Parathyroid adenoma (tissue), 2 donors: ENCODE results near the gene ZNF273.
A peak's percentile ranks its signal among the peaks of the same experiment; 100 is the strongest.
"Not testable (repeated sequence)": the region's sequence is repeated elsewhere in the genome, so short reads cannot be mapped to it uniquely, and the experiment has no call there.

ENCODE experiments used
- H2AFZ ChIP-seq: fragments of 300-600 bp; sonication (generic); one replicate; pipeline ENCODE4 v1.7.0; 2017; ENCODE audit warnings: antibody characterized with exemption, mild to moderate bottlenecking
- H3K27ac ChIP-seq: fragments of 300-600 bp; sonication (generic); one replicate; pipeline ENCODE4 v1.7.0; 2017
- H3K27me3 ChIP-seq: fragments of 300-600 bp; sonication (generic); one replicate; pipeline ENCODE4 v1.7.0; 2017; ENCODE audit warnings: low read length; ENCODE audit not compliant: control insufficient read depth, insufficient read depth
- H3K36me3 ChIP-seq: fragments of 300-600 bp; sonication (generic); one replicate; pipeline ENCODE4 v1.7.0; 2017; ENCODE audit warnings: low read length; ENCODE audit not compliant: control insufficient read depth, insufficient read depth
- H3K4me1 ChIP-seq: fragments of 300-600 bp; sonication (generic); one replicate; pipeline ENCODE4 v1.7.0; 2017; ENCODE audit warnings: control low read depth
- H3K4me2 ChIP-seq: fragments of 300-600 bp; sonication (generic); one replicate; pipeline ENCODE4 v1.7.0; 2017; ENCODE audit warnings: low read length
- H3K4me3 ChIP-seq: fragments of 300-600 bp; sonication (generic); one replicate; pipeline ENCODE4 v1.7.0; 2017; ENCODE audit warnings: low read depth, low read length
- H3K79me2 ChIP-seq: fragments of 300-600 bp; sonication (generic); one replicate; pipeline ENCODE4 v1.7.0; 2017; ENCODE audit warnings: control low read depth
- H3K9ac ChIP-seq: fragments of 300-600 bp; sonication (generic); one replicate; pipeline ENCODE4 v1.7.0; 2017; ENCODE audit warnings: mild to moderate bottlenecking
- H3K9me3 ChIP-seq: fragments of 300-600 bp; sonication (generic); one replicate; pipeline ENCODE4 v1.7.0; 2017; ENCODE audit warnings: low read length; ENCODE audit not compliant: control insufficient read depth
- TF ChIP-seq, protein P1 (sequence below): fragments of 300-600 bp; sonication (generic); IDR thresholded peaks from one replicate; pipeline ENCODE4 v1.7.0; 2017; ENCODE audit warnings: antibody characterized with exemption, mild to moderate bottlenecking
- donor health status: primary hyperparathyroidism.

The ZNF273 gene

DNA sequence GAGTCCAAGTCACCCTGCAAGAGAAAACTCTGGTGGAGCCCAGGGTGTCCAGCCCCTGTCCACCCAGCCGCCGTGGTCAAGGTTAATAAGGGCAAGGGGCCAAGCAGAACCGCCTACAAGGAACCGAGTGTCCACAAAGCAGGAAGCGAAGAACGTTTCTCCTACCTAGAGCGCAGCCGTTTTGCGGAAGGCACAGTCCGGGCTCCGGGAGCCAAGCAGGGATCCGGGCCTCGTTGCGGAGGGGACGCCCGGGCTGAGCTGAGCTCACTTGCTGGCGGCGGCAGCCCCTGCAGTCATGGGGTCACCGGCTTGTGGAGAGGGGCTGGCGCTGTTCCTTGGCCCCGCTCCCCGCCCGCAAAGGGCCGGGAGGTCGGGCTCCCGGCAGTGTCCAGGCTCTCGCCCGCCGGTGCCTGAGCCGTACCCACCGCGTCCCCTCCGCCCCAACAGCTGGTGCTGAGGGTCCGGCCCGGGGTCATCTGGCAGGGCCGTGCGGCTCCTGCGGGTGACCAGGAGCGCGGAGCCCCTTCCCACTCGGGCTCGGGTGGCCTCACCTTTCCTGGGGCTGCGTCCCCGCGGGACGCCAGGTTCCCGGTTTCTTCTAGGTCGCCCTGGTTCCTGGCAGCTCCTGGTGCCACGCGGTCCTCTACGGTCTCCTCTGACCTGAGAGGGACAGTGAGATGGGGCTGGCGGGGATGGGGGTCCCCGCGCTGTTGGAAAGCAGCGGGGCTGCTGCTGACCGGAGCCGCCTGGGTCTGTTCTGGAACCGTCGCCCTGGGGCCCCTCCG lies 14.0 kb upstream of the ZNF273 start:
- TF ChIP-seq, protein P1, sequence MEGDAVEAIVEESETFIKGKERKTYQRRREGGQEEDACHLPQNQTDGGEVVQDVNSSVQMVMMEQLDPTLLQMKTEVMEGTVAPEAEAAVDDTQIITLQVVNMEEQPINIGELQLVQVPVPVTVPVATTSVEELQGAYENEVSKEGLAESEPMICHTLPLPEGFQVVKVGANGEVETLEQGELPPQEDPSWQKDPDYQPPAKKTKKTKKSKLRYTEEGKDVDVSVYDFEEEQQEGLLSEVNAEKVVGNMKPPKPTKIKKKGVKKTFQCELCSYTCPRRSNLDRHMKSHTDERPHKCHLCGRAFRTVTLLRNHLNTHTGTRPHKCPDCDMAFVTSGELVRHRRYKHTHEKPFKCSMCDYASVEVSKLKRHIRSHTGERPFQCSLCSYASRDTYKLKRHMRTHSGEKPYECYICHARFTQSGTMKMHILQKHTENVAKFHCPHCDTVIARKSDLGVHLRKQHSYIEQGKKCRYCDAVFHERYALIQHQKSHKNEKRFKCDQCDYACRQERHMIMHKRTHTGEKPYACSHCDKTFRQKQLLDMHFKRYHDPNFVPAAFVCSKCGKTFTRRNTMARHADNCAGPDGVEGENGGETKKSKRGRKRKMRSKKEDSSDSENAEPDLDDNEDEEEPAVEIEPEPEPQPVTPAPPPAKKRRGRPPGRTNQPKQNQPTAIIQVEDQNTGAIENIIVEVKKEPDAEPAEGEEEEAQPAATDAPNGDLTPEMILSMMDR: no peak
- Histone ChIP-seq H3K4me3 (peak overlapping the region; percentile 50), H3K4me1 (no peaks in the 10 kb centered on the region), H2AFZ (peak overlapping the region; percentile 70), H3K79me2 (no peaks in the 10 kb centered on the region), H3K4me2 (peak overlapping the region; percentile 71), H3K36me3 (no peaks in the 10 kb centered on the region), H3K9me3 (no peaks in the 10 kb centered on the region), H3K27ac (no peak overlapping the region), H3K9ac (no peak overlapping the region), H3K27me3 (no peaks in the 10 kb centered on the region)

GRCh38 chr7:64889686-64890162 lies 13.3 kb upstream of the ZNF273 start:
- TF ChIP-seq, protein P1: no peak
- Histone ChIP-seq H3K79me2 (no peaks in the 10 kb centered on the region), H3K4me3 (no peak overlapping the region), H3K27me3 (no peaks in the 10 kb centered on the region), H3K9ac (no peak overlapping the region), H3K27ac (no peak overlapping the region), H3K4me2 (peak overlapping the region; percentile 71), H3K4me1 (no peaks in the 10 kb centered on the region), H2AFZ (peak overlapping the region; percentile 70), H3K9me3 (no peaks in the 10 kb centered on the region), H3K36me3 (no peaks in the 10 kb centered on the region)

GRCh38 chr7:64890273-64890672 lies 12.8 kb upstream of the ZNF273 start:
- not testable (repeated sequence) for H2AFZ ChIP-seq, H3K4me1 ChIP-seq, H3K9ac ChIP-seq, H3K9me3 ChIP-seq, H3K4me3 ChIP-seq, H3K79me2 ChIP-seq, H3K36me3 ChIP-seq, H3K27me3 ChIP-seq, H3K4me2 ChIP-seq, H3K27ac ChIP-seq

DNA sequence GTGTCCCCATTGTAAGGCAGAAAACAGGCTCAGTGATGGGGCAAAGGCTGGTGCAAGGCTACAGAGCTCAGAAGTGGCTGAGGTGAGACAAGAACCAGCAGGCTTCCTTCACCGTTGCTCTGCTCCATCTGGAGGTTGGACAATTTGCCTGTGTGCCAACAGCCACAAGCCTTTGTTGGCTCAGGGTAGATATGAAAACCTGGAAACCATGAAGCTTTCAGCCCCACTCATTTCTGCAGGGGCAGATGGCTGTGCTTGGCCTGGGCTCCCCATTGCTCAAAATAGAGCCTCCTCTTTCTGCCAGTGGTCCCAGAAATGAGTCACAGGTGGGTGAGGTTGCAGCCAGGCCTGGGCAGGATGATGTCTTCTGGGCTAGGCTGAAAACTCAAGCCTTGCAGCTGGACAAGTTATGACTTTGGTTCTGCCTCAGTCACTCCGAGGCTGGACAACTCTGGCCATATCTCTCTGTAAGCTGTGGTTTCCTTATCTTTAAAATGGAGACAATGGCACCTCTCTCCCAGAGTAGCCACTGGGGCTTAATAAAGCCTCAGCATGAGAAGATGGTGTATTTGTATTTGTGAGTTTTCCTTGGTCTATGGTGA lies 12.2 kb upstream of the ZNF273 start:
- Histone ChIP-seq H3K4me3 (no peak overlapping the region), H3K4me2 (no peak overlapping the region), H3K79me2 (no peaks in the 10 kb centered on the region), H3K4me1 (no peaks in the 10 kb centered on the region), H2AFZ (no peak overlapping the region), H3K36me3 (no peaks in the 10 kb centered on the region), H3K27me3 (no peaks in the 10 kb centered on the region), H3K9me3 (no peaks in the 10 kb centered on the region), H3K27ac (no peak overlapping the region), H3K9ac (no peak overlapping the region)
- TF ChIP-seq, protein P1: no peak

- H3K4me2 ChIP-seq, H3K4me3 ChIP-seq, H3K36me3 ChIP-seq, H3K9ac ChIP-seq, H3K27ac ChIP-seq, H2AFZ ChIP-seq, H3K9me3 ChIP-seq, H3K4me1 ChIP-seq, H3K79me2 ChIP-seq, H3K27me3 ChIP-seq: not testable (repeated sequence)
These were observed 11.6 kb upstream of the ZNF273 start for GRCh38 chr7:64891363-64892081.
